Measurements from ENCODE around the gene ZNF557. TPM values are rescaled to one million over a fixed set of nuclear protein-coding genes. Genes with fewer than 3 reads are reported as not detected.

ZNF557 gene
- total RNA-seq, 4 donors from 2014 or later = 7.9 to 12.0 (median 8.8) TPM

DNA sequence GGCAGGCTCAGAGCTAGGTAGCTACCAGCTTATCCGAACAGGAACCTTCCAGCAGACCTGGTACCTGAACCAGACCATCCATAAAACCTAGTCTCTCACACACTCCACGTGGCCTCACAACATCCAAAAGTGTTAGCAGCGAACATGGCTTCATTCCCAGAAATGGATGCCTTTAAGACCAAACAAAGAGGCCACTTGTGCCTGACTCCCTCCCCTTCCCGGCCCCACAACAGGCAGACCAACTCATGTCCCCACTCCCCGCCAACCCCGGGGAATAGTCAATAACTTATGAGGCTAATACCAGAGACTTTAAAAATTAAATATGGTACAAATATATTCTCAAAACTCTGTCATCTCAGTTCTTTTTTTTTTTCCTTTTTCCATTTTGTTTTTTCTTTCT is 46.2 kb downstream of the ZNF557 start:
- Histone ChIP-seq H3K27ac (no peak overlapping the region), H3K4me1 (no peaks in the 10 kb centered on the region), H3K4me3 (no peak overlapping the region), H3K27me3 (no peaks in the 10 kb centered on the region), H3K9me3 (no peaks in the 10 kb centered on the region), H3K36me3 (peaks cover 0 to 59% of the 10 kb centered on the region in 2 donors)
- no peak for ATAC-seq
- WGBS, 2 donors (ENCODE audit: low coverage in 1 of 2) = 68 to 80% methylated on average over 1 to 5 of the region's 6 CpGs
- no peak for TF ChIP-seq POLR2AphosphoS5 (IDR thresholded peaks at IDR 0.05)
- no peak for TF ChIP-seq EP300 (IDR thresholded peaks at IDR 0.05)
- no peak for TF ChIP-seq CTCF (IDR thresholded peaks at IDR 0.05)
- TF ChIP-seq POLR2A (IDR thresholded peaks at IDR 0.05) = no peak

GRCh38 chr19:7117248-7117647 is 47.7 kb downstream of the ZNF557 start:
- H3K27ac ChIP-seq = no peak overlapping the region
- no peak overlapping the region for H3K4me3 ChIP-seq
- no peaks in the 10 kb centered on the region for H3K27me3 ChIP-seq
- WGBS, 2 donors (ENCODE audit: low coverage in 1 of 2) = 86% methylated on average over 1 of the region's 11 CpGs; no CpG with 5 or more reads in 1 of the 2 donors
- peaks cover 0 to 74% of the 10 kb centered on the region in 2 donors for H3K36me3 ChIP-seq
- ATAC-seq = no peak
- no peaks in the 10 kb centered on the region for H3K4me1 ChIP-seq
- no peaks in the 10 kb centered on the region for H3K9me3 ChIP-seq
- TF ChIP-seq POLR2A (IDR thresholded peaks at IDR 0.05) (no peak), EP300 (IDR thresholded peaks at IDR 0.05) (no peak), POLR2AphosphoS5 (IDR thresholded peaks at IDR 0.05) (no peak), CTCF (IDR thresholded peaks at IDR 0.05) (no peak)

DNA sequence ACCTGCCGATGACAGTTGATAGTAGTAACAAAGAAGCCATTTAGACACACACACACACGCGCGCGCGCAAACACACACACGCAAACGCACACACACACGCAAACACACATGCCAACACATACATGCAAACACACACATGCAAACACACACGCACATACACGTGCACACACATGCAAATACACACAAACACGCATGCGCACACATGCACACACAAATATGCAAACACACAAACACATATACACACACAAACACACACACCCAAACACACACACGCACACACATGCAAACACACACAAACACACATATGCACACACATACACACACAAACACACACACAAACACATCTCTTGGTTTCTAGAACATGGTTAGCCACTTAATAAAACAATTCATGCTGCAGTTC is 50.1 kb downstream of the ZNF557 start:
- no peak for TF ChIP-seq POLR2A (IDR thresholded peaks at IDR 0.05)
- no peak for TF ChIP-seq POLR2AphosphoS5 (IDR thresholded peaks at IDR 0.05)
- Histone ChIP-seq H3K36me3 (peaks cover 0 to 91% of the 10 kb centered on the region in 2 donors), H3K4me1 (no peaks in the 10 kb centered on the region)

DNA sequence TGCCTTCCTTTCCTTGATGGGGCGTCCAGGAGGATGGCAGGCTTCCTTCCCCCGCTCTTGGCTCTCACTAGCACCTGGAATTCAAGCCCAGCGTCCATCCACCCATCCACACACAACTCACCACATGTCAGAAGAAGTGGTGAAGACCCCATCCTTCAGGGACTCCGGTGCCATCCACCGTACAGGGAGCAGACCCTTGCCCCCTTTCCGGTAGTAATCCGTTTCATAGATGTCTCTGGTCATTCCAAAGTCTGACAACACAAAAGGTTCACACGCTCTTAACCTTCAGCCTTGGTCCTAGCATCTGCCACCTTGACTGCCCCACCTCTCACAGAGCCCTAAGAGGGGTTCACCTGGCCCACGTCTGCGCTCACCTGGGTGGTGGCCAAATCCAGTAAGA is 51.0 kb downstream of the ZNF557 start:
- H3K36me3 ChIP-seq = peaks cover 0 to 93% of the 10 kb centered on the region in 2 donors
- H3K9me3 ChIP-seq = peaks cover 0 to 5% (median 0%) of the 10 kb centered on the region in 3 donors
- TF ChIP-seq CTCF (IDR thresholded peaks at IDR 0.05) = no peak
- TF ChIP-seq EP300 (IDR thresholded peaks at IDR 0.05) = no peak
- TF ChIP-seq POLR2AphosphoS5 (IDR thresholded peaks at IDR 0.05) = no peak
- TF ChIP-seq POLR2A (IDR thresholded peaks at IDR 0.05) = no peak
- no peak overlapping the region for H3K4me3 ChIP-seq
- no peaks in the 10 kb centered on the region for H3K27me3 ChIP-seq
- no peaks in the 10 kb centered on the region for H3K4me1 ChIP-seq
- H3K27ac ChIP-seq = no peak overlapping the region
- WGBS, 2 donors (ENCODE audit: low coverage in 1 of 2) = 87 to 96% methylated on average over 5 to 6 of the region's 10 CpGs
- ATAC-seq = no peak

More for the DNA sequence above, 50.1 kb downstream of the ZNF557 start:
- Histone ChIP-seq H3K27me3 (no peaks in the 10 kb centered on the region), H3K9me3 (no peaks in the 10 kb centered on the region), H3K27ac (no peak overlapping the region), H3K4me3 (no peak overlapping the region)
- WGBS, 2 donors (ENCODE audit: low coverage in 1 of 2) = 86 to 93% methylated on average over 6 to 12 of the region's 14 CpGs
- ATAC-seq = no peak

- TF ChIP-seq EP300 (IDR thresholded peaks at IDR 0.05) (no peak), CTCF (IDR thresholded peaks at IDR 0.05) (no peak), POLR2A (IDR thresholded peaks at IDR 0.05) (no peak), POLR2AphosphoS5 (IDR thresholded peaks at IDR 0.05) (no peak)
- 100% methylated on average over 2 of the region's 16 CpGs; no CpG with 5 or more reads in 1 of the 2 donors for WGBS, 2 donors (ENCODE audit: low coverage in 1 of 2)
- Histone ChIP-seq H3K27ac (no peak overlapping the region), H3K4me1 (no peaks in the 10 kb centered on the region), H3K36me3 (peaks cover 7 to 93% of the 10 kb centered on the region in 2 donors), H3K27me3 (no peaks in the 10 kb centered on the region), H3K4me3 (no peak overlapping the region), H3K9me3 (peaks cover 0 to 20% (median 0%) of the 10 kb centered on the region in 3 donors)
- ATAC-seq = no peak
These were observed 53.2 kb downstream of the ZNF557 start for GRCh38 chr19:7122701-7123100.

Data from gastroesophageal sphincter (tissue), 4 donors.